Sigmoid colon (tissue), 4 donors: ENCODE data around the gene CHMP4A.

Experiments
- EP300 ChIP-seq, 4 donors: sonication (generic); formaldehyde crosslinking; IDR thresholded peaks; one replicate each; pipeline ENCODE4 v1.6.1; 2017; ENCODE audit warnings: antibody characterized with exemption in 4 of 4
- POLR2A ChIP-seq, 2 donors: fragments of 450-650 bp; IDR thresholded peaks; one replicate each; pipeline ENCODE4 v1.6.1; 2016; ENCODE audit warnings: antibody characterized with exemption in 2 of 2, mild to moderate bottlenecking in 2 of 2, moderate library complexity in 2 of 2
- POLR2AphosphoS5 ChIP-seq, 4 donors: sonication (generic); formaldehyde crosslinking; IDR thresholded peaks; one replicate each; pipeline ENCODE4 v1.6.1; 2017; ENCODE audit warnings: antibody characterized with exemption in 4 of 4
- TF ChIP-seq, protein P1 (sequence below), 4 experiments: fragments of 450-650 bp in 3 of 4; fragments of 200-600 bp in 1 of 4; IDR thresholded peaks; one replicate each; pipeline ENCODE4 v1.5.1; 2016 to 2019; ENCODE audit warnings: antibody characterized with exemption in 4 of 4, mild to moderate bottlenecking in 3 of 4, moderate library complexity in 2 of 4

DNA sequence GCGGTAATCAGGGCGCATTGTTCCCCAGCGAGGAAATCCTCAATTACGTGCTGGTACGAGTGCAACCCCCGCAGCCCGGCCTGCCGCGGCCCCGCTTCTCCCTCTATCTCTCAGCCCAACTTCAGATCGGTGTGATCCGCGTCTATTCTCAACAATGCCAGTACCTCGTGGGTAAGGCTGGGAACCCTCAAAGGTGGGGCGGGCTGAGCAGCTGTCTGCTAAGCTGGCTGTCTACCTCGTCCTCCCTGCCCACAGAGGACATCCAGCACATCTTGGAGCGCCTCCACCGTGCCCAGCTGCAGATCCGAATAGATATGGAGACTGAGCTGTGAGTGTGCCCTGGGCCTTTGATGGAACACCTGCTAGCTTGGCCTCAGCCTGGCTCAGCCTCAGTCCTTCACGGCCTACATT lies 40.4 kb downstream of the CHMP4A start:
- TF ChIP-seq, protein P1, sequence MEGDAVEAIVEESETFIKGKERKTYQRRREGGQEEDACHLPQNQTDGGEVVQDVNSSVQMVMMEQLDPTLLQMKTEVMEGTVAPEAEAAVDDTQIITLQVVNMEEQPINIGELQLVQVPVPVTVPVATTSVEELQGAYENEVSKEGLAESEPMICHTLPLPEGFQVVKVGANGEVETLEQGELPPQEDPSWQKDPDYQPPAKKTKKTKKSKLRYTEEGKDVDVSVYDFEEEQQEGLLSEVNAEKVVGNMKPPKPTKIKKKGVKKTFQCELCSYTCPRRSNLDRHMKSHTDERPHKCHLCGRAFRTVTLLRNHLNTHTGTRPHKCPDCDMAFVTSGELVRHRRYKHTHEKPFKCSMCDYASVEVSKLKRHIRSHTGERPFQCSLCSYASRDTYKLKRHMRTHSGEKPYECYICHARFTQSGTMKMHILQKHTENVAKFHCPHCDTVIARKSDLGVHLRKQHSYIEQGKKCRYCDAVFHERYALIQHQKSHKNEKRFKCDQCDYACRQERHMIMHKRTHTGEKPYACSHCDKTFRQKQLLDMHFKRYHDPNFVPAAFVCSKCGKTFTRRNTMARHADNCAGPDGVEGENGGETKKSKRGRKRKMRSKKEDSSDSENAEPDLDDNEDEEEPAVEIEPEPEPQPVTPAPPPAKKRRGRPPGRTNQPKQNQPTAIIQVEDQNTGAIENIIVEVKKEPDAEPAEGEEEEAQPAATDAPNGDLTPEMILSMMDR (IDR thresholded peaks at IDR 0.05): no peak
- no peak for TF ChIP-seq EP300 (IDR thresholded peaks at IDR 0.05)
- no peak for TF ChIP-seq POLR2A (IDR thresholded peaks at IDR 0.05)
- no peak for TF ChIP-seq POLR2AphosphoS5 (IDR thresholded peaks at IDR 0.05)
